Sigmoid colon (tissue), 7 donors: ENCODE results near the gene SPEM3. TPM values are rescaled to one million over a fixed set of nuclear protein-coding genes. Genes with fewer than 3 reads are reported as not detected.

Source experiments
- DNase-seq: peaks from one replicate; pipeline ENCODE4 v3.0.0-alpha.2; 2019
- H3K27ac ChIP-seq, 4 donors: fragments of 200-600 bp; sonication (generic); one replicate each; pipeline ENCODE4 v1.5.1; 2016 to 2019; ENCODE audit warnings: mild to moderate bottlenecking in 1 of 4
- H3K27me3 ChIP-seq, 3 donors: fragments of 200-600 bp; sonication (generic); one replicate each; pipeline ENCODE4 v1.5.1; 2019; ENCODE audit warnings: mild to moderate bottlenecking in 1 of 3
- H3K36me3 ChIP-seq, 4 donors: fragments of 200-600 bp; sonication (generic); one replicate each; pipeline ENCODE4 v1.5.1; 2016 to 2019
- H3K4me1 ChIP-seq, 4 donors: fragments of 200-600 bp; sonication (generic); one replicate each; pipeline ENCODE4 v1.5.1; 2017 to 2019
- H3K4me3 ChIP-seq, 4 donors: fragments of 200-600 bp; sonication (generic); one replicate each; pipeline ENCODE4 v1.5.1; 2017 to 2019; ENCODE audit warnings: mild to moderate bottlenecking in 2 of 4, moderate library complexity in 1 of 4
- H3K9me3 ChIP-seq, 4 donors: fragments of 200-600 bp in 3 of 4; sonication (generic) in 3 of 4; one replicate each; pipeline versions ENCODE4 v1.5.1 to v1.6.1; 2013 to 2019
- CTCF ChIP-seq, 4 experiments: fragments of 450-650 bp in 3 of 4; fragments of 200-600 bp in 1 of 4; IDR thresholded peaks; one replicate each; pipeline ENCODE4 v1.5.1; 2016 to 2019; ENCODE audit warnings: antibody characterized with exemption in 4 of 4, mild to moderate bottlenecking in 3 of 4, moderate library complexity in 2 of 4
- EP300 ChIP-seq, 4 donors: sonication (generic); formaldehyde crosslinking; IDR thresholded peaks; one replicate each; pipeline ENCODE4 v1.6.1; 2017; ENCODE audit warnings: antibody characterized with exemption in 4 of 4
- POLR2A ChIP-seq, 2 donors: fragments of 450-650 bp; IDR thresholded peaks; one replicate each; pipeline ENCODE4 v1.6.1; 2016; ENCODE audit warnings: antibody characterized with exemption in 2 of 2, mild to moderate bottlenecking in 2 of 2, moderate library complexity in 2 of 2
- POLR2AphosphoS5 ChIP-seq, 4 donors: sonication (generic); formaldehyde crosslinking; IDR thresholded peaks; one replicate each; pipeline ENCODE4 v1.6.1; 2017; ENCODE audit warnings: antibody characterized with exemption in 4 of 4
- WGBS, 2 donors: extraction: QIAGEN DNeasy Blood & Tissue Kit; methylation state at CpG; one replicate each; pipeline ENCODE4 v1.1.7; 2013; 5-methylcytosine and 5-hydroxymethylcytosine counted together
- intact Hi-C: fragments of 100-400 bp; cut with DNase I; formaldehyde crosslinking; loops from one replicate; pipeline ENCODE4 v1.15.1; 2023
- polyA plus RNA-seq, 3 donors: library from polyadenylated mRNA; stranded (reverse); fragments of 200-250 nt; gene quantifications; one replicate each; pipeline ENCODE4 v1.2.3, GENCODE V29; 2013
- total RNA-seq, 4 donors: library from RNA; depleted of rRNA; stranded (reverse); fragments of >200 nt; gene quantifications; one replicate each; pipeline ENCODE4 v1.1.0, GENCODE V29; 2016
- donor health status: healthy with polysubstance abuse.
- donor health status: Bipolar disorder and iron deficiency.
- donor health status: healthy.

The SPEM3 gene
- total and polyA plus RNA-seq, 7 donors, result not detected

- no peaks in the 10 kb centered on the region for H3K9me3 ChIP-seq
- no peak for DNase-seq
- H3K4me1 ChIP-seq, result no peaks in the 10 kb centered on the region
- intact Hi-C loops, result no loop called here
- 82 to 84% methylated on average over 7 of the region's 7 CpGs for WGBS, 2 donors
- no peaks in the 10 kb centered on the region for H3K27me3 ChIP-seq
- no peak within 1 kb of the TSS for H3K27ac ChIP-seq
- H3K4me3 ChIP-seq, result no peak within 1 kb of the TSS
- TF ChIP-seq POLR2A (IDR thresholded peaks at IDR 0.05) (no peak), EP300 (IDR thresholded peaks at IDR 0.05) (no peak), POLR2AphosphoS5 (IDR thresholded peaks at IDR 0.05) (no peak)
- H3K36me3 ChIP-seq, result no peaks in the 10 kb centered on the region
Observed at GRCh38 chr17:7425316-7425715, 3.3 kb upstream of the SPEM3 start, which contains the start of gene SPEM2. SPEM2 (plus strand) TSS chr17:7425616; CDS start chr17:7425689, 73 bp downstream.

- no peak for DNase-seq
- H3K27me3 ChIP-seq, result no peaks in the 10 kb centered on the region
- H3K4me3 ChIP-seq, result no peak overlapping the region
- H3K9me3 ChIP-seq, result no peaks in the 10 kb centered on the region
- intact Hi-C loops, result no loop called here
- H3K4me1 ChIP-seq, result no peaks in the 10 kb centered on the region
- no peak overlapping the region for H3K27ac ChIP-seq
- no peak for TF ChIP-seq CTCF (IDR thresholded peaks at IDR 0.05)
- no peak for TF ChIP-seq EP300 (IDR thresholded peaks at IDR 0.05)
- no peak for TF ChIP-seq POLR2AphosphoS5 (IDR thresholded peaks at IDR 0.05)
- no peak for TF ChIP-seq POLR2A (IDR thresholded peaks at IDR 0.05)
- whole genome bisulfite sequencing, 2 donors, result 77 to 82% methylated on average over 8 of the region's 8 CpGs
- H3K36me3 ChIP-seq, result no peaks in the 10 kb centered on the region
Observed at GRCh38 chr17:7425756-7426155, 2.9 kb upstream of the SPEM3 start.

GRCh38 chr17:7426203-7426863 is 2.3 kb upstream of the SPEM3 start:
- no peak for TF ChIP-seq EP300 (IDR thresholded peaks at IDR 0.05)
- TF ChIP-seq CTCF (IDR thresholded peaks at IDR 0.05), result no peak
- TF ChIP-seq POLR2A (IDR thresholded peaks at IDR 0.05), result no peak
- no peak for TF ChIP-seq POLR2AphosphoS5 (IDR thresholded peaks at IDR 0.05)
- no peaks in the 10 kb centered on the region for H3K36me3 ChIP-seq
- H3K27ac ChIP-seq, result no peak overlapping the region
- H3K27me3 ChIP-seq, result no peaks in the 10 kb centered on the region
- intact Hi-C loops, result no loop called here
- no peaks in the 10 kb centered on the region for H3K9me3 ChIP-seq
- no peak overlapping the region for H3K4me3 ChIP-seq
- WGBS, 2 donors, result 95 to 96% methylated on average over 33 of the region's 33 CpGs
- H3K4me1 ChIP-seq, result no peaks in the 10 kb centered on the region
- DNase-seq, result no peak

- Histone ChIP-seq H3K4me3 (no peak overlapping the region), H3K36me3 (no peaks in the 10 kb centered on the region), H3K27me3 (no peaks in the 10 kb centered on the region), H3K27ac (no peak overlapping the region), H3K4me1 (no peaks in the 10 kb centered on the region), H3K9me3 (no peaks in the 10 kb centered on the region)
- TF ChIP-seq CTCF (IDR thresholded peaks at IDR 0.05) (no peak), POLR2AphosphoS5 (IDR thresholded peaks at IDR 0.05) (no peak), POLR2A (IDR thresholded peaks at IDR 0.05) (no peak), EP300 (IDR thresholded peaks at IDR 0.05) (no peak)
- no peak for DNase-seq
- WGBS, 2 donors, result 94% methylated on average over 29 of the region's 29 CpGs
- intact Hi-C loops, result no loop called here
Observed at GRCh38 chr17:7426896-7427489, 1.7 kb upstream of the SPEM3 start.

- DNase-seq, result no peak
- intact Hi-C loops, result no loop called here
Observed at GRCh38 chr17:7427549-7427948, 1.1 kb upstream of the SPEM3 start.

More at GRCh38 chr17:7427549-7427948, 1.1 kb upstream of the SPEM3 start:
- no peak overlapping the region for H3K27ac ChIP-seq
- H3K36me3 ChIP-seq, result no peaks in the 10 kb centered on the region
- H3K4me3 ChIP-seq, result no peak overlapping the region
- TF ChIP-seq POLR2A (IDR thresholded peaks at IDR 0.05) (no peak), CTCF (IDR thresholded peaks at IDR 0.05) (no peak), POLR2AphosphoS5 (IDR thresholded peaks at IDR 0.05) (no peak), EP300 (IDR thresholded peaks at IDR 0.05) (no peak)
- H3K9me3 ChIP-seq, result no peaks in the 10 kb centered on the region
- 91 to 94% methylated on average over 7 of the region's 7 CpGs for WGBS, 2 donors
- no peaks in the 10 kb centered on the region for H3K4me1 ChIP-seq
- H3K27me3 ChIP-seq, result no peaks in the 10 kb centered on the region
